Neutrophil (primary cell): ENCODE results near the gene FREY1.

Experiments
- H3K27ac ChIP-seq: fragments of 200-600 bp; sonication (generic); 2 replicates; pipeline ENCODE4 v1.5.1; 2016; ENCODE audit warnings: mild to moderate bottlenecking, moderate library complexity
- H3K27me3 ChIP-seq: fragments of 200-600 bp; sonication (generic); 2 replicates; pipeline ENCODE4 v1.6.0; 2016; ENCODE audit warnings: mild to moderate bottlenecking
- H3K36me3 ChIP-seq: fragments of 200-600 bp; sonication (generic); 2 replicates; pipeline ENCODE4 v1.5.1; 2017
- H3K4me1 ChIP-seq, 2 experiments: fragments of 200-600 bp in 1 of 2; sonication (generic) in 1 of 2; 1 replicate in 1 of 2; 2 replicates in 1 of 2; pipeline versions ENCODE4 v1.5.1 to v1.6.1; 2013 to 2016; ENCODE audit warnings: low read depth in 1 of 2, low read length in 1 of 2, mild to moderate bottlenecking in 1 of 2, moderate library complexity in 1 of 2; ENCODE audit not compliant: control insufficient read depth in 1 of 2, insufficient read depth in 1 of 2
- H3K4me3 ChIP-seq, 2 experiments: fragments of 200-600 bp in 1 of 2; sonication (generic) in 1 of 2; 1 replicate in 1 of 2; 2 replicates in 1 of 2; pipeline ENCODE4 v1.5.1; 2013 to 2016; ENCODE audit warnings: low read depth in 1 of 2, low read length in 1 of 2, mild to moderate bottlenecking in 1 of 2, moderate library complexity in 1 of 2
- H3K9me3 ChIP-seq: fragments of 200-600 bp; sonication (generic); 2 replicates; pipeline ENCODE4 v1.5.1; 2016
- CTCF ChIP-seq: fragments of 200-600 bp; sonication (generic); IDR thresholded peaks from 2 replicates; pipeline ENCODE4 v1.5.1; 2016; ENCODE audit warnings: antibody characterized with exemption

The FREY1 gene

DNA sequence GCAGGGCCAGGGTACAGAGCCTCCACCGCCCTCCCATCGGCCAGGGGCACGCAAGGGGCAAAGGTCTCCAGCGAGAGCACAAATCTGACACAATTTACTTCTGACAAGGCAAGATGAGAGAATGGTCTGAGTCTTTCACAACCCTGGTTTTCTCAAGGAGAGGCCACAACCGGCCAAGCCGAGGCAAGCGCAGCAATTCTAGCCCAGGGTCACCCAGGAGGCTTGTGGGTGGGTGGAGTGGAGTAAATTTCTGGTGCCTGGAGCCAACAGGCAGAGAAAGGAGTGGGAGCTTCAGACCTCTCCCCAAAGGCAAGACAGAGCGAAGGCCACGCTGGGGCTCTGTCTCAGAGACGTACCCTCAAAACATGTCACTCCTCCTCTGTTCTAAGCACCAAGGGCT lies 24.7 kb upstream of the FREY1 start:
- peak overlapping the region; percentile 52 for H3K27ac ChIP-seq
- peaks cover 63% of the 10 kb centered on the region for H3K36me3 ChIP-seq
- no peak overlapping the region for H3K4me3 ChIP-seq
- H3K27me3 ChIP-seq: no peaks in the 10 kb centered on the region
- no peak for TF ChIP-seq CTCF
- peaks cover 16 to 41% of the 10 kb centered on the region in 2 experiments for H3K4me1 ChIP-seq
- H3K9me3 ChIP-seq: no peaks in the 10 kb centered on the region

GRCh38 chr11:45930951-45931570 lies 24.0 kb upstream of the FREY1 start:
- peaks cover under 1% of the 10 kb centered on the region for H3K27me3 ChIP-seq
- H3K36me3 ChIP-seq: peaks cover 56% of the 10 kb centered on the region
- H3K4me1 ChIP-seq: peaks cover 16 to 41% of the 10 kb centered on the region in 2 experiments
- no peaks in the 10 kb centered on the region for H3K9me3 ChIP-seq
- peak overlapping the region; percentile 52 for H3K27ac ChIP-seq
- TF ChIP-seq CTCF: no peak
- H3K4me3 ChIP-seq: no peak overlapping the region

GRCh38 chr11:45930031-45930794 lies 23.1 kb upstream of the FREY1 start:
- no peaks in the 10 kb centered on the region for H3K9me3 ChIP-seq
- peaks cover 16 to 41% of the 10 kb centered on the region in 2 experiments for H3K4me1 ChIP-seq
- peaks cover 9% of the 10 kb centered on the region for H3K27me3 ChIP-seq
- peaks cover 48% of the 10 kb centered on the region for H3K36me3 ChIP-seq
- TF ChIP-seq CTCF: no peak
- H3K27ac ChIP-seq: peak overlapping the region; percentile 52
- no peak overlapping the region for H3K4me3 ChIP-seq

DNA sequence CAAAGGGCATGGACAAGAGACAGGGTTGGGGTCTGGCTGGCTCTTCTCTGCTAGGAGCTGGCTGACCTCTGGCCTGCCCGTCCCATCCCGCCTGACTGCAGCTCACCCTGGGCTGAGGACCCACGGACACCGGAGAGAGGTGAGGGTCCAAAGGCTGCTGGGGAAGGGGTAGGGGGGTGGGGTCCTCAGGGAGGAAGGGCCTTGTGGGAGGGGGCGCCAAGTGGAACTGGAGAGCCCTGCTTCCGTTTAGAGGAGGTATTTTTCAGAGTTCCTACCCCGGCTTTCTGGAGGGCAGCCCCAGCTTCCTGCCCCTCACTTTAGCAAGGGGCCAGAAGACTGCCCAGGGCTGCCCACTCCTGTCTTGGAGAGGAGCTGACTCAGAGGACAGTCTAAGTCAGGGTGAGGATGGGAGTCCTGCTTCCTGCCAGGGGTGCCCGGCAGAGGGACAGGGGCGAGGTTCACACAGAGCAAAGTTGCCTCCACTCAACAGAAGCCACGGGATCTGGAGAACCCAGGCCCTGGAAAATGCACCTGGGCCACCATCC lies 22.5 kb upstream of the FREY1 start:
- Histone ChIP-seq H3K4me3 (no peak overlapping the region), H3K27ac (peak overlapping the region; percentile 52), H3K4me1 (peaks cover 16 to 41% of the 10 kb centered on the region in 2 experiments), H3K27me3 (peaks cover 16% of the 10 kb centered on the region), H3K9me3 (no peaks in the 10 kb centered on the region), H3K36me3 (peaks cover 41% of the 10 kb centered on the region)
- no peak for TF ChIP-seq CTCF

GRCh38 chr11:45928535-45929215 lies 21.6 kb upstream of the FREY1 start:
- no peak overlapping the region for H3K4me3 ChIP-seq
- H3K36me3 ChIP-seq: peaks cover 32% of the 10 kb centered on the region
- no peaks in the 10 kb centered on the region for H3K9me3 ChIP-seq
- no peak overlapping the region for H3K27ac ChIP-seq
- H3K27me3 ChIP-seq: peaks cover 25% of the 10 kb centered on the region
- H3K4me1 ChIP-seq: peaks cover 16 to 41% of the 10 kb centered on the region in 2 experiments
- no peak for TF ChIP-seq CTCF
